Measurements from ENCODE around the gene DNAJC9.

DNA sequence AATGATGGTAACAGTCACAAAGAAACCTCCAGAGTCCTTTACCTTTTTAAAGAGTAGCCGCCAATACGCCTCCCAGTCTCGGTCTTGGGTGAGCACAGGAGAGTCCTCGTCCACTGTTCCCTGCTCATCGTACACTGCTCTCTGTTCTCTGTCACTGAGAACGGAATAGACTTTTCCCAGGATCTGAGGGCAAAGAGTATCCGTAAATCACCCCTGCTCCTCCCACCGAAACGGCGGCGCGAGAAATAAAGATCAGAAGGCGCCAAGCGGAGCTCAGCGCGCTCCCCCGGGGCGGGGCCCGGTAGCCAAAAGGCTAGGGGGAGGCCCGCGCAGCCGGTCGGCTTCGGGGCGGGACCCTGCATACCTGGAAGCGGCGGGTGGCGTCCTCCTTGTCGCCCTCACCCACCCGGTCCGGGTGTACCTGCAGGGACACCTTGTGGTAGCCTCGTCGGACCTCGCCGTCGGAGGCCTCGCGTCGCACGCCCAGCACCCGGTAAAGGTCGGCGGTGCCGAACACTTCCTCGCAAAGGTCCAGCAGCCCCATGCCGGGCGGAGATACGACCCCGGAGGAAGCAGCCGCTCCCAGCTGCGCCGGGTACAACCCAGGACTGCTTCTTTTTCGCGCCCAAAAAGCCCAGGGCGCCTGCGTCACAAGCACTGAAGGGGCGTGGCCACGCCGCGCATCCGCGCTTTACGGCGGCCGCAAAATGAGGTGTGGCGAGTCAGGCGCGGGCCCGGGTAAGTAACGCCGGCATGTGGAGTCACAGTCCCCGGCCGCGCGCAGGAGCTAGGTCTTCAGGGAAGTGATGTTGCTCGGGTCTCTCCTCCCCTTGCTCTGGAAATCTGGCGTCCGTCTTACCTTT, at the start of gene DNAJC9:
- TF ChIP-seq, protein P1, sequence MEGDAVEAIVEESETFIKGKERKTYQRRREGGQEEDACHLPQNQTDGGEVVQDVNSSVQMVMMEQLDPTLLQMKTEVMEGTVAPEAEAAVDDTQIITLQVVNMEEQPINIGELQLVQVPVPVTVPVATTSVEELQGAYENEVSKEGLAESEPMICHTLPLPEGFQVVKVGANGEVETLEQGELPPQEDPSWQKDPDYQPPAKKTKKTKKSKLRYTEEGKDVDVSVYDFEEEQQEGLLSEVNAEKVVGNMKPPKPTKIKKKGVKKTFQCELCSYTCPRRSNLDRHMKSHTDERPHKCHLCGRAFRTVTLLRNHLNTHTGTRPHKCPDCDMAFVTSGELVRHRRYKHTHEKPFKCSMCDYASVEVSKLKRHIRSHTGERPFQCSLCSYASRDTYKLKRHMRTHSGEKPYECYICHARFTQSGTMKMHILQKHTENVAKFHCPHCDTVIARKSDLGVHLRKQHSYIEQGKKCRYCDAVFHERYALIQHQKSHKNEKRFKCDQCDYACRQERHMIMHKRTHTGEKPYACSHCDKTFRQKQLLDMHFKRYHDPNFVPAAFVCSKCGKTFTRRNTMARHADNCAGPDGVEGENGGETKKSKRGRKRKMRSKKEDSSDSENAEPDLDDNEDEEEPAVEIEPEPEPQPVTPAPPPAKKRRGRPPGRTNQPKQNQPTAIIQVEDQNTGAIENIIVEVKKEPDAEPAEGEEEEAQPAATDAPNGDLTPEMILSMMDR (IDR thresholded peaks at IDR 0.05 in 4 of 5, conservative IDR thresholded peaks at IDR 0.05 in 1 of 5) = peak in 2 of 5 experiments; percentile 17 to 45
- peak; percentile 86 to 95 for TF ChIP-seq POLR2A (IDR thresholded peaks at IDR 0.05)

All from gastrocnemius medialis (tissue), 4 donors.